Activated CD8-positive, alpha-beta T cell treated with anti-CD3 and anti-CD28 coated beads for 36 hours (primary cell): ENCODE data around the gene SRL. TPM values are rescaled to one million over a fixed set of nuclear protein-coding genes. Genes with fewer than 3 reads are reported as not detected.
A peak's percentile ranks its signal among the peaks of the same experiment; 100 is the strongest.

Experiments
- ATAC-seq: fragments of 200-7000 bp; cut with Tn5 transposase; one replicate; pipeline ENCODE4 v1.10.0; 2021; ENCODE audit warnings: mild to moderate bottlenecking, moderate library complexity
- CTCF ChIA-PET: fragments of 350-600 bp; sonication (Branson Sonifier 250); formaldehyde crosslinking; loops from one replicate; lab custom pipeline; 2021; ENCODE audit warnings: antibody characterized with exemption; lab: Charles Lee
- POLR2A ChIA-PET: fragments of 350-600 bp; sonication (Branson Sonifier 250); formaldehyde crosslinking; loops from one replicate; lab custom pipeline; 2021; ENCODE audit warnings: antibody characterized with exemption; lab: Charles Lee
- DNase-seq: peaks from one replicate; pipeline ENCODE4 v3.0.0-alpha.2; 2020
- H3K27ac Mint-ChIP-seq: one replicate; pipeline ENCODE4 v1.8.0; 2021; ENCODE audit warnings: mild to moderate bottlenecking, mixed read lengths
- H3K27me3 Mint-ChIP-seq: one replicate; pipeline ENCODE4 v1.8.0; 2021; ENCODE audit warnings: mixed read lengths
- H3K36me3 Mint-ChIP-seq: one replicate; pipeline ENCODE4 v1.8.0; 2021; ENCODE audit warnings: low read depth, mixed read lengths
- H3K4me1 Mint-ChIP-seq: one replicate; pipeline ENCODE4 v1.8.0; 2021; ENCODE audit warnings: low read depth, mixed read lengths
- H3K4me3 Mint-ChIP-seq: one replicate; pipeline ENCODE4 v1.8.0; 2021; ENCODE audit warnings: mild to moderate bottlenecking, moderate library complexity, mixed read lengths
- H3K9me3 Mint-ChIP-seq: one replicate; pipeline ENCODE4 v1.8.0; 2021; ENCODE audit warnings: mixed read lengths
- intact Hi-C: fragments of 100-400 bp; cut with micrococcal nuclease; formaldehyde crosslinking; loops from one replicate; pipeline ENCODE4 v1.10.0; 2022
- total RNA-seq, 2 experiments: library from RNA; stranded (reverse); gene quantifications; one replicate each; pipeline ENCODE4 v1.2.3, GENCODE V29; 2021
- TF ChIP-seq, protein P1 (sequence below): fragments of 200-600 bp; IDR thresholded peaks from one replicate; pipeline ENCODE4 v1.8.0; 2022; ENCODE audit warnings: antibody characterized with exemption, mild to moderate bottlenecking

The SRL gene
- total RNA-seq, 2 experiments from 2014 or later: not detected

DNA sequence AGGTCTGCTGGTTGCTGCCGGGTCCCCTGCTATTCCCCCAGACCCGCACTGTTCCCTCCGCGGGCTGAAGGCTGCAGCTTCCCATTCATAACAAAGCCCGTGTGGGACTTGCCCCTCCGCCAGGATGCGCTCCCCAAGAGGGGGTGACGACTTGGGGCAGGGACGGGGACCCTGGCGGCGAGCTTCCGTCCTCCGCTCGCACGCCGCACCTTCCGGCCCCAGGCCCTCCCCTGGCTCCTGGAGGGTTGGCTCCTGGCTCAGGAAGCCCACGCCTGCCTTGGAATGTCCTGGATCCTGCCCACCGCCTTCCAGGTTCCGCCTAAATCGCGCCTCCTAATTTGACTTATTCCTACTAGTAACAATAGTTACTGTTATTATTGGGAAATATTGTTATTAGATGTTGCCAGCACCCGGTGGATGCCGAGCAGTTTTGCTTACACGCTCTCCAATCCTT is 32.0 kb upstream of the SRL start:
- peaks cover 10% of the 10 kb centered on the region for H3K4me1 Mint-ChIP-seq
- DNase-seq: peak; percentile 62
- peak overlapping the region; percentile 86 for H3K4me3 Mint-ChIP-seq
- intact Hi-C loops: no loop called here
- H3K27me3 Mint-ChIP-seq: no peaks in the 10 kb centered on the region
- H3K27ac Mint-ChIP-seq: peak overlapping the region; percentile 79
- peaks cover 3% of the 10 kb centered on the region for H3K36me3 Mint-ChIP-seq
- ChIA-PET CTCF (interaction anchor here (0.7 to 4.3 kb wide), 10 partner anchors 12 to 142 kb away, joined by 3 to 20 read pairs (median 4); partner anchors contain the start of gene PAM16), POLR2A (interaction anchor here (0.7 to 9.4 kb wide), 7 partner anchors 13 to 158 kb away, joined by 3 to 78 read pairs (median 3); partner anchors contain the start of gene ADCY9)
- ATAC-seq: peak; percentile 8
- TF ChIP-seq, protein P1, sequence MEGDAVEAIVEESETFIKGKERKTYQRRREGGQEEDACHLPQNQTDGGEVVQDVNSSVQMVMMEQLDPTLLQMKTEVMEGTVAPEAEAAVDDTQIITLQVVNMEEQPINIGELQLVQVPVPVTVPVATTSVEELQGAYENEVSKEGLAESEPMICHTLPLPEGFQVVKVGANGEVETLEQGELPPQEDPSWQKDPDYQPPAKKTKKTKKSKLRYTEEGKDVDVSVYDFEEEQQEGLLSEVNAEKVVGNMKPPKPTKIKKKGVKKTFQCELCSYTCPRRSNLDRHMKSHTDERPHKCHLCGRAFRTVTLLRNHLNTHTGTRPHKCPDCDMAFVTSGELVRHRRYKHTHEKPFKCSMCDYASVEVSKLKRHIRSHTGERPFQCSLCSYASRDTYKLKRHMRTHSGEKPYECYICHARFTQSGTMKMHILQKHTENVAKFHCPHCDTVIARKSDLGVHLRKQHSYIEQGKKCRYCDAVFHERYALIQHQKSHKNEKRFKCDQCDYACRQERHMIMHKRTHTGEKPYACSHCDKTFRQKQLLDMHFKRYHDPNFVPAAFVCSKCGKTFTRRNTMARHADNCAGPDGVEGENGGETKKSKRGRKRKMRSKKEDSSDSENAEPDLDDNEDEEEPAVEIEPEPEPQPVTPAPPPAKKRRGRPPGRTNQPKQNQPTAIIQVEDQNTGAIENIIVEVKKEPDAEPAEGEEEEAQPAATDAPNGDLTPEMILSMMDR: peak; percentile 65
- no peaks in the 10 kb centered on the region for H3K9me3 Mint-ChIP-seq

DNA sequence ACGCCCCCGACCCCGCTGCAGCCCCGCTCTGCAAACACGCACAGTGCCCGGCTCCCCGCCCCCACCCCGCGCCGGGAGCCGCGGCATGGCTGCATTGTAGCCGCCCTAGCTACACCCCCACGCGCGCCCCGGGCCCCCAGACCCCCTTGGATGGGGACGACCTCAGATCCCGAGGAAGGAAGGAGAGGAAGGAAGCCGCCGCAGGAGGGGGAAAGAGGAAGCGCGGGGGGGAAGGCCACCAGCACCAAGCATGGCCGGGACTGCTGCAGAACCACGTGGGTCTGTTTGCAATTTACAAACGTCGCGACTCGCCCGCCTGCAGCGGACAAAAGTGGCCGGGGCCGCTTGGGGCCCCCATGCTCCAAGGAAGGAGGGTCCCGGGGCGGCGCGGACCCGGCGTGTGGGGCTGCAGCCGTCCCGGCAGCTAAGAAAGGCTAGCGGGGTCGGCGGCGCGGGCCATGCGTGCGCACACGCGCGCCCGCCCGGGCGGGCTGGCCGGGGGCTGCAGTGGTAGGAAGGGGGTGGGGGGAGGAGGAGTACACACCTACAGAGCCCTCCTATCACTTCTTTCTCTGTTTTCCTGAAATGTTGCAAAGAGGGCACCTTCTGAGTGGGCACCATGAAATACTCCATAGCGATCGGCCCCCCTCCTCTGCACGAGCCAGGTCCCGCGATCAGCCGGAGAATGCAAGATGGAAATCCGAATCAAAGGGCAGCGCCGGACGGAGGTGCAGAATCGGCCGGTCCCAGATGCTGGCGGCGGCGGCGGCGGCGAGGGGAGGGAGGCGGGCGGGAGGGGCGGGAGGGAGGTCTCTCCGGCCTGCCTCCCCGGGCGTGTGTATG is 30.5 kb upstream of the SRL start:
- H3K27me3 Mint-ChIP-seq: no peaks in the 10 kb centered on the region
- H3K27ac Mint-ChIP-seq: peak overlapping the region; percentile 86
- intact Hi-C loops: no loop called here
- peak; percentile 6 for ATAC-seq
- H3K4me1 Mint-ChIP-seq: peaks cover 13% of the 10 kb centered on the region
- no peaks in the 10 kb centered on the region for H3K9me3 Mint-ChIP-seq
- TF ChIP-seq, protein P1: no peak
- H3K36me3 Mint-ChIP-seq: peaks cover 9% of the 10 kb centered on the region
- no peak for DNase-seq
- ChIA-PET POLR2A (interaction anchor here (0.6 to 9.4 kb wide), 14 partner anchors 11 to 202 kb away, joined by 3 to 78 read pairs (median 6); partner anchors contain the start of gene NMRAL1), CTCF (interaction anchor here (0.9 to 4.3 kb wide), 12 partner anchors 10 to 289 kb away, joined by 3 to 29 read pairs (median 4); partner anchors contain the start of gene PAM16)
- peak overlapping the region; percentile 86 for H3K4me3 Mint-ChIP-seq

DNA sequence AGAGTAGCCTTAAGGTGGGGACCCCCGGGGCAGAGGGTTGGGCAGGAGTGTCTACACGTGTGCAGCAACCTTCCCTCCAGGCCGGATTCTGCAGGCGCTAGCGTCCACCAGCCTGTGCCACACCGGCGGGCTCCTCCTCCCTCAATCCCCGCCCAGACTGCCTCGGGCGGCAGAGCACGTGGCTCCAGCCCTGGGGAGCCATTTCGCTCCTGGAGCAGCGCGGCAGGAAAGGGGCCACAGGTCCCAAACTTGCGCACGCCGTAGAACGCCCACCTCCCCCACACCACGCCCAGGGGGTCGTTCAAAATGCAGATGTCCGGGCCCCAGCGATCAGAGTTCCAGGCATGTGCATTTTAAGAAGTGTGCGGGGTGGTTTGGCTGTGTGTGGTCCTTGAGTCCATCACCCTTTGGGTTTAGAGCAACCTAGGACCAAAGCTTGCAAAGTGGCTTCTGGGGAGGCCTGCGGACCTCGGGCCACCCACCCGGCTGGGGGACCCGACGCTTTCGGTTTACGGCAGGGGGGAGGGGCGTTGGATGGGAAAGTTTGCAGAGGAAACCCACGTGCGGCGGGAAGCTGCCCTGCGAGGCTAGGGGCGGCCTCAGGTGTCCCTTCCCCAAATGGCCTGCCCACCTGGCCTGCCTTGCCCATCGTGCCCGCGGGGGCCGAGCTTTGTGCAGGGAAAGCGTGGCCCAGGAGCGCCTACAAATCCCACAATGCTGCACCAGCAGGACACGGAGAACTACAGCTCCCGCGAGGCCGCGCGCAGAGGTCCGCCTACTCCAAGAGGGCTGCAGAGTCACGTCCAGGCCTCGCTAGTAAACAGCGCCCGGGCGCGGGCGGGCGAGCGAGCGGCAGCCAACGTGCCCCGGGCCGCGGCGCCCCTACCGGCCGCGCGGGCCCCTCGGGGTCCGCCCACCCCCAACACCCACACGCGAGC is 29.6 kb upstream of the SRL start:
- H3K27ac Mint-ChIP-seq: peak overlapping the region; percentile 96
- POLR2A ChIA-PET: interaction anchor here (0.7 to 9.4 kb wide), 16 partner anchors 10 to 554 kb away, joined by 3 to 78 read pairs (median 5); partner anchors contain the start of genes GLIS2, NMRAL1 and TRAP1
- peaks cover 9% of the 10 kb centered on the region for H3K36me3 Mint-ChIP-seq
- H3K27me3 Mint-ChIP-seq: no peaks in the 10 kb centered on the region
- ATAC-seq (peak; percentile 81), DNase-seq (peak; percentile 96)
- peak overlapping the region; percentile 86 for H3K4me3 Mint-ChIP-seq
- no peaks in the 10 kb centered on the region for H3K9me3 Mint-ChIP-seq
- peaks cover 13% of the 10 kb centered on the region for H3K4me1 Mint-ChIP-seq
- CTCF ChIA-PET: interaction anchor here (0.9 to 4.3 kb wide), 9 partner anchors 10 to 288 kb away, joined by 3 to 29 read pairs (median 5); partner anchors contain the start of gene PAM16
- TF ChIP-seq, protein P1: no peak
- intact Hi-C loops: no loop called here

DNA sequence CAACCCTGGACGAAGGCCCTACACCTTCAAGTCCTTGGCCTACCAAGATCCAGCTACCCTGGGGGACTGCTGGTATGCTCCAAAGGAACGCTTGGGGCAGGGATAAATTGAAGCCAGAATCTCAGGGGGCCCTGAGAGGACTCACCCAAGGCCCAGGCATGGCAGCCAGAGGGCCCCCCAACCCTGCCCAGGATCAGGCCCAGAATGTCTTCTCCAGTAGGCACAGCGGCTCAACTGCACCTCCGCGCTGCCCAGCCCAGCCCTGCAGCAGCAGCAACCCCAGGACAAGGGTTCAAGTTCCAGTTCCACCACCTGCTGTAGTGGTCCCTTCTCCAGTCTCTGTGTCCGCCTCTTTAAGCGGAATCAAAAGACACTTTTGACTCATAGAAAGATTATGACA is 28.7 kb upstream of the SRL start:
- peak overlapping the region; percentile 86 for H3K4me3 Mint-ChIP-seq
- peaks cover 12% of the 10 kb centered on the region for H3K36me3 Mint-ChIP-seq
- no peaks in the 10 kb centered on the region for H3K27me3 Mint-ChIP-seq
- TF ChIP-seq, protein P1: no peak
- CTCF ChIA-PET: interaction anchor here (1.1 to 4.3 kb wide), 8 partner anchors 9 to 229 kb away, joined by 3 to 29 read pairs (median 7); partner anchors contain the start of gene PAM16
- DNase-seq (peak; percentile 22), ATAC-seq (no peak)
- peaks cover 17% of the 10 kb centered on the region for H3K4me1 Mint-ChIP-seq
- peak overlapping the region; percentile 96 for H3K27ac Mint-ChIP-seq
- no peaks in the 10 kb centered on the region for H3K9me3 Mint-ChIP-seq
- POLR2A ChIA-PET: interaction anchor here (1.1 to 9.4 kb wide), 10 partner anchors 9 to 554 kb away, joined by 3 to 78 read pairs (median 5); partner anchors contain the start of genes GLIS2, NMRAL1 and TRAP1
- intact Hi-C loops: no loop called here
